Activated CD8-positive, alpha-beta T cell treated with anti-CD3 and anti-CD28 coated beads for 36 hours (primary cell): ENCODE results near the gene ZDHHC22. TPM values are rescaled to one million over a fixed set of nuclear protein-coding genes. Genes with fewer than 3 reads are reported as not detected.

Source experiments
- ATAC-seq: fragments of 200-7000 bp; cut with Tn5 transposase; one replicate; pipeline ENCODE4 v1.10.0; 2021; ENCODE audit warnings: mild to moderate bottlenecking, moderate library complexity
- CTCF ChIA-PET: fragments of 350-600 bp; sonication (Branson Sonifier 250); formaldehyde crosslinking; loops from one replicate; lab custom pipeline; 2021; ENCODE audit warnings: antibody characterized with exemption; lab: Charles Lee
- POLR2A ChIA-PET: fragments of 350-600 bp; sonication (Branson Sonifier 250); formaldehyde crosslinking; loops from one replicate; lab custom pipeline; 2021; ENCODE audit warnings: antibody characterized with exemption; lab: Charles Lee
- DNase-seq: peaks from one replicate; pipeline ENCODE4 v3.0.0-alpha.2; 2020
- H3K27ac Mint-ChIP-seq: one replicate; pipeline ENCODE4 v1.8.0; 2021; ENCODE audit warnings: mild to moderate bottlenecking, mixed read lengths
- H3K27me3 Mint-ChIP-seq: one replicate; pipeline ENCODE4 v1.8.0; 2021; ENCODE audit warnings: mixed read lengths
- H3K36me3 Mint-ChIP-seq: one replicate; pipeline ENCODE4 v1.8.0; 2021; ENCODE audit warnings: low read depth, mixed read lengths
- H3K4me1 Mint-ChIP-seq: one replicate; pipeline ENCODE4 v1.8.0; 2021; ENCODE audit warnings: low read depth, mixed read lengths
- H3K4me3 Mint-ChIP-seq: one replicate; pipeline ENCODE4 v1.8.0; 2021; ENCODE audit warnings: mild to moderate bottlenecking, moderate library complexity, mixed read lengths
- H3K9me3 Mint-ChIP-seq: one replicate; pipeline ENCODE4 v1.8.0; 2021; ENCODE audit warnings: mixed read lengths
- CTCF ChIP-seq: fragments of 200-600 bp; IDR thresholded peaks from one replicate; pipeline ENCODE4 v1.8.0; 2022; ENCODE audit warnings: antibody characterized with exemption, mild to moderate bottlenecking
- intact Hi-C: fragments of 100-400 bp; cut with micrococcal nuclease; formaldehyde crosslinking; loops from one replicate; pipeline ENCODE4 v1.10.0; 2022
- total RNA-seq, 2 experiments: library from RNA; stranded (reverse); gene quantifications; one replicate each; pipeline ENCODE4 v1.2.3, GENCODE V29; 2021

ZDHHC22 gene
- total RNA-seq, 2 experiments from 2014 or later = not detected

- no peak overlapping the region for H3K4me3 Mint-ChIP-seq
- intact Hi-C loops = no loop called here
- H3K4me1 Mint-ChIP-seq = peaks cover 5% of the 10 kb centered on the region
- ATAC-seq (no peak), DNase-seq (no peak)
- no peaks in the 10 kb centered on the region for H3K36me3 Mint-ChIP-seq
- ChIA-PET CTCF (interaction anchor here (0.6 to 9.7 kb wide), 8 partner anchors 12 to 210 kb away, joined by 3 to 122 read pairs (median 8); no protein-coding TSS in a partner anchor), POLR2A (interaction anchor here (1.4 kb wide), 1 partner anchor 16 kb away, joined by 5 read pairs; the partner anchor contains the start of gene CIPC)
- no peak for TF ChIP-seq CTCF
- no peak overlapping the region for H3K27ac Mint-ChIP-seq
- H3K27me3 Mint-ChIP-seq = no peaks in the 10 kb centered on the region
- peaks cover 7% of the 10 kb centered on the region for H3K9me3 Mint-ChIP-seq
Measured at GRCh38 chr14:77082356-77082755, 59.2 kb downstream of the ZDHHC22 start.

Other genes starting within 250 kb of the ZDHHC22 start
- 10 to 100 TPM; 36.2 to 37.7 TPM for gene IRF2BPL, start 113.1 kb downstream of the ZDHHC22 start, total RNA-seq
- gene CIPC, start 43.5 kb downstream of the ZDHHC22 start, total RNA-seq = 1 to 10 TPM; 8.8 to 9.6 TPM
- 1 to 10 TPM; 3.3 to 3.6 TPM for gene TMEM63C, start 40.0 kb upstream of the ZDHHC22 start, total RNA-seq
- gene NGB, start 129.4 kb upstream of the ZDHHC22 start, total RNA-seq = not detected
- 10 to 100 TPM; 14.2 to 15.3 TPM for gene POMT2, start 179.1 kb upstream of the ZDHHC22 start, total RNA-seq
- gene GSTZ1, start 179.2 kb upstream of the ZDHHC22 start, total RNA-seq = 10 to 100 TPM; 19.1 to 20.5 TPM
- 10 to 100 TPM; 25.0 to 25.4 TPM for gene TMED8, start 235.3 kb upstream of the ZDHHC22 start, total RNA-seq
- under 1 TPM; 0.11 to 0.56 TPM for gene SAMD15, start 235.6 kb upstream of the ZDHHC22 start, total RNA-seq